Mucosa of stomach (tissue), 1 donor: ENCODE data around the gene PTGER4.
"Not testable (repeated sequence)": the region's sequence is repeated elsewhere in the genome, so short reads cannot be mapped to it uniquely, and the experiment has no call there.

Experiments
- H3K27me3 ChIP-seq: one replicate; pipeline ENCODE4 v1.7.0; 2013; ENCODE audit warnings: mild to moderate bottlenecking, low read length; ENCODE audit not compliant: control insufficient read depth, insufficient read depth
- H3K36me3 ChIP-seq: one replicate; pipeline ENCODE4 v1.7.0; 2013; ENCODE audit warnings: low read length; ENCODE audit not compliant: control insufficient read depth, insufficient read depth
- H3K4me1 ChIP-seq: one replicate; pipeline ENCODE4 v1.7.0; 2013; ENCODE audit warnings: mild to moderate bottlenecking, low read length; ENCODE audit not compliant: control insufficient read depth, insufficient read depth
- H3K4me3 ChIP-seq: one replicate; pipeline ENCODE4 v1.7.0; 2013; ENCODE audit warnings: low read length
- H3K9ac ChIP-seq: one replicate; pipeline ENCODE4 v1.7.0; 2013; ENCODE audit warnings: mild to moderate bottlenecking, low read length, moderate library complexity
- H3K9me3 ChIP-seq: one replicate; pipeline ENCODE4 v1.7.0; 2013; ENCODE audit warnings: mild to moderate bottlenecking, low read length, moderate library complexity; ENCODE audit not compliant: control insufficient read depth
- donor health status: Pancreatic carcinoma.

Gene PTGER4

GRCh38 chr5:40653221-40654022 is 26.3 kb upstream of the PTGER4 start:
- no peaks in the 10 kb centered on the region for H3K27me3 ChIP-seq
- H3K36me3 ChIP-seq, result no peaks in the 10 kb centered on the region
- H3K9me3 ChIP-seq, result no peaks in the 10 kb centered on the region
- H3K4me3 ChIP-seq, result no peak overlapping the region
- no peak overlapping the region for H3K9ac ChIP-seq
- no peaks in the 10 kb centered on the region for H3K4me1 ChIP-seq

- Histone ChIP-seq H3K27me3 (no peaks in the 10 kb centered on the region), H3K36me3 (no peaks in the 10 kb centered on the region), H3K9ac (no peak overlapping the region), H3K4me1 (no peaks in the 10 kb centered on the region), H3K4me3 (no peak overlapping the region), H3K9me3 (no peaks in the 10 kb centered on the region)
Measured at GRCh38 chr5:40654377-40654991, 25.2 kb upstream of the PTGER4 start.

GRCh38 chr5:40655138-40655537 is 24.6 kb upstream of the PTGER4 start:
- Histone ChIP-seq H3K36me3 (no peaks in the 10 kb centered on the region), H3K4me1 (no peaks in the 10 kb centered on the region), H3K9me3 (no peaks in the 10 kb centered on the region), H3K9ac (no peak overlapping the region), H3K27me3 (no peaks in the 10 kb centered on the region), H3K4me3 (no peak overlapping the region)

- not testable (repeated sequence) for H3K36me3 ChIP-seq, H3K9me3 ChIP-seq, H3K4me1 ChIP-seq, H3K27me3 ChIP-seq, H3K4me3 ChIP-seq, H3K9ac ChIP-seq
Measured at GRCh38 chr5:40656091-40656490, 23.6 kb upstream of the PTGER4 start.

GRCh38 chr5:40656766-40657165 is 22.9 kb upstream of the PTGER4 start:
- Histone ChIP-seq H3K9me3 (no peaks in the 10 kb centered on the region), H3K4me3 (no peak overlapping the region), H3K36me3 (no peaks in the 10 kb centered on the region), H3K9ac (no peak overlapping the region), H3K27me3 (no peaks in the 10 kb centered on the region), H3K4me1 (no peaks in the 10 kb centered on the region)

- Histone ChIP-seq H3K27me3 (no peaks in the 10 kb centered on the region), H3K36me3 (no peaks in the 10 kb centered on the region), H3K4me3 (no peak overlapping the region), H3K4me1 (no peaks in the 10 kb centered on the region), H3K9me3 (no peaks in the 10 kb centered on the region), H3K9ac (no peak overlapping the region)
Measured at GRCh38 chr5:40660751-40661150, 19.0 kb upstream of the PTGER4 start.

GRCh38 chr5:40665635-40666298 is 13.9 kb upstream of the PTGER4 start:
- Histone ChIP-seq H3K9me3 (no peaks in the 10 kb centered on the region), H3K36me3 (no peaks in the 10 kb centered on the region), H3K27me3 (no peaks in the 10 kb centered on the region), H3K9ac (no peak overlapping the region), H3K4me3 (no peak overlapping the region), H3K4me1 (peaks cover 20% of the 10 kb centered on the region)

- Histone ChIP-seq H3K9ac (no peak overlapping the region), H3K4me1 (peaks cover 20% of the 10 kb centered on the region), H3K36me3 (no peaks in the 10 kb centered on the region), H3K27me3 (no peaks in the 10 kb centered on the region), H3K4me3 (no peak overlapping the region), H3K9me3 (no peaks in the 10 kb centered on the region)
Measured at GRCh38 chr5:40666657-40667056, 13.1 kb upstream of the PTGER4 start.

GRCh38 chr5:40667161-40667663 is 12.5 kb upstream of the PTGER4 start:
- no peaks in the 10 kb centered on the region for H3K9me3 ChIP-seq
- H3K27me3 ChIP-seq, result no peaks in the 10 kb centered on the region
- no peak overlapping the region for H3K4me3 ChIP-seq
- H3K4me1 ChIP-seq, result peaks cover 20% of the 10 kb centered on the region
- no peaks in the 10 kb centered on the region for H3K36me3 ChIP-seq
- H3K9ac ChIP-seq, result no peak overlapping the region

- Histone ChIP-seq H3K9me3 (no peaks in the 10 kb centered on the region), H3K9ac (no peak overlapping the region), H3K4me3 (no peak overlapping the region), H3K27me3 (no peaks in the 10 kb centered on the region), H3K36me3 (no peaks in the 10 kb centered on the region), H3K4me1 (peaks cover 20% of the 10 kb centered on the region)
Measured at GRCh38 chr5:40669606-40670390, 9.9 kb upstream of the PTGER4 start.

- H3K4me1 ChIP-seq, result peaks cover 35% of the 10 kb centered on the region
- H3K36me3 ChIP-seq, result no peaks in the 10 kb centered on the region
- H3K4me3 ChIP-seq, result no peak overlapping the region
Measured at GRCh38 chr5:40672425-40672824, 7.3 kb upstream of the PTGER4 start.

More at GRCh38 chr5:40672425-40672824, 7.3 kb upstream of the PTGER4 start:
- no peaks in the 10 kb centered on the region for H3K9me3 ChIP-seq
- no peaks in the 10 kb centered on the region for H3K27me3 ChIP-seq
- no peak overlapping the region for H3K9ac ChIP-seq
